HS-27A (cell line): Measurements from ENCODE around the gene EIF4B.

ENCODE experiments used
- DNase-seq: peaks from one replicate; pipeline ENCODE4 v3.0.0-alpha.2; 2012; ENCODE audit warnings: low read depth, missing footprints

Gene EIF4B

GRCh38 chr12:53057816-53058500 is 51.7 kb downstream of the EIF4B start:
- DNase-seq: no peak

GRCh38 chr12:53058674-53059433 is 52.6 kb downstream of the EIF4B start:
- DNase-seq: no peak

DNA sequence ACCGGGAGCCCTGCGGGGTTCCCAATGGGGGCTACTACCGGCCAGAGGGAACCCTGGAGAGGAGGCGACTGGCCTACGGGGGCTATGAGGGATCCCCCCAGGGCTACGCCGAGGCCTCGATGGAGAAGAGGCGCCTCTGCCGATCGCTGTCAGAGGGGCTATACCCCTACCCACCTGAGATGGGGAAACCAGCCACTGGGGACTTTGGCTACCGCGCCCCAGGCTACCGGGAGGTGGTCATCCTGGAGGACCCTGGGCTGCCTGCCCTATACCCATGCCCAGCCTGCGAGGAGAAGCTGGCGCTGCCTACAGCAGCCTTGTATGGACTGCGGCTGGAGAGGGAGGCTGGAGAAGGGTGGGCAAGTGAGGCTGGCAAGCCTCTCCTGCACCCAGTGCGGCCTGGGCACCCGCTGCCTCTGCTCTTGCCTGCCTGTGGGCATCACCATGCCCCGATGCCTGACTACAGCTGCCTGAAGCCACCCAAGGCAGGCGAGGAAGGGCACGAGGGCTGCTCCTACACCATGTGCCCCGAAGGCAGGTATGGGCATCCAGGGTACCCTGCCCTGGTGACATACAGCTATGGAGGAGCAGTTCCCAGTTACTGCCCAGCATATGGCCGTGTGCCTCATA is 53.3 kb downstream of the EIF4B start:
- no peak for DNase-seq

GRCh38 chr12:53060064-53060720 is 53.9 kb downstream of the EIF4B start:
- DNase-seq: no peak

- DNase-seq: no peak
These were observed 54.5 kb downstream of the EIF4B start for GRCh38 chr12:53060721-53061276.

GRCh38 chr12:53061404-53062010 is 55.3 kb downstream of the EIF4B start:
- DNase-seq: no peak

DNA sequence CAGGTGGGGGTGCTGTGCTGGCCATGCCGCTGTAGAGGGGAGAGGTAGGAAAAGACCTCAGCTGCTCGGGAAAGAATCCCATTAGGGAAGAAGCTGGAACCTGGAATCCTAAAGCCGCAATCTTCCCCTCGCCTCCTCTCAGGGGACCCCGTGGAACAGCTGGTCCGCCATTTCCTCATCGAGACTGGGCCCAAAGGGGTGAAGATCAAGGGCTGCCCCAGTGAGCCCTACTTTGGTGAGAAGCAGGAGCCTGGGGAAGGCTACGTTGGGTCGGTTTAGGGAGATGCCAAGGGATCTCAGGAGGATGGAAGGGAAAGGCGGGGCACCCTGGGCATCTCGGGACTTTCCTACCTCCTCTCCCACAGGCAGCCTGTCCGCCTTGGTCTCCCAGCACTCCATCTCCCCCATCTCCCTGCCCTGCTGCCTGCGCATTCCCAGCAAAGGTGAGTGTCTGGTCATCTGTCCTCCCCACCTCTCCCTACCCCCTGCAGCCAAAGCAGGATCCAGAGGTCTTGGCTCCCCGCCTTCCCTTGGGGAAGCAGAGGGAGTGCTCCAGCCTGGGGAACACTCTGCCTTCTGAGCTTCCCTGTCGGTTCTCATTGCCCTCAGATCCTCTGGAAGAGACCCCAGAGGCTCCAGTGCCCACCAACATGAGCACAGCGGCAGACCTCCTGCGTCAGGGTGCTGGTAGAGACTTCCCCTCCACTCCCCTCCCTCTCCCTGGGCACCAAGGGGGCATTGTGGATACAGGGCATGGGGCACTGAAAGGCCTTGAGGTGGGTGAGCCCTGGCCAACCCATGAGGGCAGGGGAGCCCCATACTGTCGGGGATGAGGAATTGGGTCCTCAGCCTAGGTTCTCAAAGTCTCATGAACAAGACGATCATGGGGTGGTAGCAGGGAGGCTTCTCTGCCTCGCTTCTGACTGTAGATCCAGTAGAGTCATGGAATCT is 56.0 kb downstream of the EIF4B start:
- no peak for DNase-seq

GRCh38 chr12:53062977-53063707 is 56.9 kb downstream of the EIF4B start:
- no peak for DNase-seq

DNA sequence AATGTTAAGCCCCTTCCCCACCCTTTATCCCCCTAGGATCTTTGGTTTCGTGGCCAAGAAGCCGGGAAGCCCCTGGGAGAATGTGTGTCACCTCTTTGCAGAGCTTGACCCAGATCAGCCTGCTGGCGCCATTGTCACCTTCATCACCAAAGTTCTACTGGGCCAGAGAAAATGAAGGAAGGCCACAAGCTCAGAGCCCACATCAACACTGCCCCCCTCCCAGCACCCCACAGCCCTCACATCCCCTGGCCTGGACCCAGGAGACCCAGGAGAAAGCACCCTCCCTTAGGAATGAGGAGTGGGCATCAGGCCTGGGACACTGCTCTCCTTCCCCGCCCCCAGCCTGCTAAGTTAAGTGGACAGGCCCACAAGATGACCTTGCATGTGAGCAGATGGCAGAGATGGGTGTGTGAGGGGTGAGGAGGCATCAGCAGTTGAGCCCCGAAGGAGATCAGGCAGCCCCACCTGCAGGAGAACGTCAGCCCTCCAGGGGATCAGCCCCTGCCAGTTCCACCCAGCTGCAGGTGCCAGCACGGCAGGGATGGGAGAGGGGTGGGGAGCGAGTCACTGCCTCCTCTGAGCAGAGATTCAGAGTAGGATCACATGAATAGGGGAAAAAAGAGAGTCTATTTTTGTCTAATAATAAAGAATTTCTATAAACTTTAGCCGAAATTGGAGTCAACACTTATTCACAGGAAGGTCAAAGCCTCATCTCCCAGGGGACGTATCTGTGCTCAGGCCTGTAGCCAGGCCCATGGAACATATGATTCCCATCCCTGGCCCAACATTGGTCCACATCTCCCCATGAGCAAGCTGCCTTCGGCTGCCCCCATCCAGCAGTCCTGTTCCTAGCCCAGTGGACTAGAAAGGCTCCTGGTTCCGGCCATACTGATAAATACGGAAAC is 57.7 kb downstream of the EIF4B start:
- DNase-seq: no peak

- DNase-seq: no peak
These were observed 58.6 kb downstream of the EIF4B start for GRCh38 chr12:53064613-53065436.

DNA sequence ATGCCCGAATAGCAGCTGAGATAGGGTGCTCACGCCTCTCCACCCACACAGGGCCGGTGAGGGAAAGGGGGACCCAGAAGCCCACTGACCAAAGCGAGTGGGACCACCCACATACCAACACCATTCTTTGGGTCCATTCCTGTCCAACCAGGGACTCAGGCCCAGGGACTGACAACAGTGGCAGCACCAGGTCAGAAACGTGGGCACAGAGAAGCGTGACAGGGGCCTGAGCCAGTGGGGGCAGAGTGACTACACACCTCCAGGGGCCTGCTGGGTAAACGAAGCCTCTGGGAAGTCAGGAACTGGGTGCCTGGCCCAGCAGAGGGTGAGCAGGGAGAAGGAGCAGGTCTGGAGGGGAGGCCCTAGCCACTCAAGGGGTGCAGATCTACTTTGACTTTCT is 59.2 kb downstream of the EIF4B start:
- no peak for DNase-seq

DNA sequence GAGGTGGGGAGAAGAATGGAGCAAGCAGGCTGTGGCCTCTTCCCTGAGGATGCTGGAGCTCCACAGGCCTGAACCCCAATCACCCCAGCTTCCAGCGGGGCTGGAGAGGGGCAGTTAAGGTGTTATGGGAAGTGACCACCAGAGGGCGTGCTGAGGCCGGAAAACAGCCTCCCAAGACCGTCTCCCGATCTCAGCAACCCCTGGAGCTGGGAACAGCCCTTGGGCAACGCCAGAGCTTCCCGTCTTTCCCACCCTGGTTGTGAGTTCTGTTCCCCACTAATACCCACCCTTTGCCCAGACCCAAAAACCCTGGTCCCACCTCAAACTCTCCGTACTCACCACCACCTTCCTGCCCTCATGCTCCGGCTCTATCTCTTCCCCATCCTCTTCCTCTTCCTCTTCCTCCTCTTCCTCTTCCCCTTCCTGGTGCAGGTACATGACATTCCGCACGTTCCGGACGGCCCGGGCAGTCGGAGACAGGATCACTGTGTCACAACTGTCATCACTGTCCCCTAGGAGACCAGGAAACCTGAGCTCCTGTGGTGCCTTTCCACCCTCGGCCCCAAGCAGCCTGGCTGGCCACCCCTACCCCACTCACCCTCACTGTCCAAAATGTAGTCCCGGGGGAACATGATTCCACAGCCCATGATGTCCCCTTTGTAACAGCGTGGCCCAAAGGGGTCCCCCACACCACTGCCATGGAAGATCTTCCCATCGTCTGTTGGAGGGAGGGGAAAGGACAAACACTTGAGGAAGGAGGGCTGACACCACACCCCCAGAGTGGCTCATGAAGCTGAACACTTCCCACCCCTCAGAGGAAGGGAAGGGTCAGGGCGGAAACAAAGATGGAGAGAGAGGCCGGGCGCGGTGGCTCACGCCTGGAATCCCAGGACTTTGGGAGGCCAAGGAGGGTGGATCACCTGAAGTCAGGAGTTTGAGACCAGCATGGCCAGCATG is 60.0 kb downstream of the EIF4B start:
- no peak for DNase-seq

- DNase-seq: no peak
These were observed 61.1 kb downstream of the EIF4B start for GRCh38 chr12:53067074-53067992.

DNA sequence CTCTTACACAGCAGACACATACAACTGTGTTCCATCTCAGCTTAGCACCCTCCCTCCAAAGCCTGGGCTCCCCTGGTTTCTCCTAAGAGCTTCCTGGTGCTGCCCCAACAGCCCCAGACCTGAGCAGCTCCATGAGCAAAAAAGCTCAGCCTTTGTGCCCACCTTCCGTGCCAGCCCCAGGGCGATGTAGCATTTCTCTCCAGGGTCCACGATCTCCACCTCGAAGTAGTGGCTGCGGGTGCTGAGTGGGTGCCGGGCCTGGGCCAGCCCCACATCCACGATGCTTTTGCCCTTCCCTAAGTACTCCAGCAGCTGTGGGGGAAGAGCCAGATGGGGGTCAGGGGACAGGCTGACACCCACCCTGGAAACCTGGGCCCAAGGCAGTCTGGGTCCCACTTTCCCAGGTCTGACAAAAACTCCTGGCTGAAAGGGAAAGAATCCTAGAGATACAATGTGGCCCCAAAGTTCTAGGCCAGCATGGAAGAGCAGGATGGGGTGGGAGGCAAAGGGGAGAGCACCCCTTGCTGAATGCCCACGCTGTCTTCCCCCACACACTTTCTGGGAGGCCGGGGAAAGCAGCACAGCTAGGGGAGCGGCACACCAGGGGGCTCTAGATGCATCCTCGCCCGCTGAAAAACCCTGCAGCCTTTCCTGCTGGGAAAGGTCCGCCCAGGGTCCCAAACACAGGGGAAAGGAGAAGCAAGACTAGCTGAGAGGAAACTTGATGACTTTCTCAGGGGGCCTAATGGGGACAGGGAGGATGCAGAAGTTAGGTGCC is 61.9 kb downstream of the EIF4B start:
- no peak for DNase-seq
